IMR-90 (cell line): ENCODE data around the gene SARS1. TPM values are rescaled to one million over a fixed set of nuclear protein-coding genes. Genes with fewer than 3 reads are reported as not detected.
A peak's percentile ranks its signal among the peaks of the same experiment; 100 is the strongest.

Experiments
- ATAC-seq: fragments of 200-7000 bp; cut with Tn5 transposase; 2 replicates; pipeline ENCODE4 v1.9.1; 2020; ENCODE audit warnings: low read depth, mild to moderate bottlenecking, moderate library complexity
- BruUV-seq: library from RNA; stranded (reverse); fragments of 400-500 nt; replicated peaks from 2 replicates; lab custom pipeline; 2021; lab: Mats Ljungman, UMichigan
- CTCF ChIA-PET: fragments of 300-600 bp; formaldehyde crosslinking; extraction: SDS; loops from one replicate; lab custom pipeline; 2021; ENCODE audit warnings: antibody characterized with exemption; lab: Yijun Ruan, JAX
- POLR2A ChIA-PET: fragments of 300-600 bp; sonication (Branson Sonifier 250); formaldehyde crosslinking; loops from one replicate; lab custom pipeline; 2022; ENCODE audit warnings: antibody characterized with exemption; ENCODE audit not compliant: unreplicated experiment; lab: Charles Lee
- DNase-seq: peaks from one replicate; pipeline ENCODE4 v3.0.0; 2013
- H2AFZ ChIP-seq: replicated peaks from 2 replicates; pipeline ENCODE3; 2013; ENCODE audit warnings: low read length, mild to moderate bottlenecking; ENCODE audit not compliant: poor library complexity
- H2AK5ac ChIP-seq: 2 replicates; pipeline ENCODE4 v1.6.1; 2013; ENCODE audit warnings: low read depth, low read length, inconsistent platforms
- H2AK9ac ChIP-seq: replicated peaks from 2 replicates; pipeline ENCODE3; 2013; ENCODE audit warnings: mild to moderate bottlenecking, low read depth, low read length, moderate library complexity; ENCODE audit not compliant: poor library complexity
- H2BK120ac ChIP-seq: 2 replicates; pipeline ENCODE4 v1.6.1; 2013; ENCODE audit warnings: low read depth, low read length, inconsistent platforms
- H2BK15ac ChIP-seq: 3 replicates; pipeline ENCODE4 v1.6.1; 2013; ENCODE audit warnings: low read depth, low read length, inconsistent platforms
- H2BK20ac ChIP-seq: 2 replicates; pipeline ENCODE4 v1.6.1; 2013; ENCODE audit warnings: low read depth, mild to moderate bottlenecking, inconsistent platforms, low read length, moderate library complexity
- H2BK5ac ChIP-seq: 2 replicates; pipeline ENCODE4 v1.6.1; 2013; ENCODE audit warnings: mild to moderate bottlenecking, low read depth, low read length, inconsistent platforms; ENCODE audit not compliant: poor library complexity, severe bottlenecking
- H3K14ac ChIP-seq: replicated peaks from 2 replicates; pipeline ENCODE4 v1.6.1; 2013; ENCODE audit warnings: low read depth, low read length, inconsistent platforms
- H3K18ac ChIP-seq: 2 replicates; pipeline ENCODE4 v1.6.1; 2013; ENCODE audit warnings: low read depth, low read length, control low read depth
- H3K23ac ChIP-seq: 2 replicates; pipeline ENCODE4 v1.6.1; 2013; ENCODE audit warnings: low read depth, low read length, inconsistent platforms
- H3K27ac ChIP-seq: 2 replicates; pipeline ENCODE4 v1.5.1; 2013; ENCODE audit warnings: mild to moderate bottlenecking, control low read depth, low read length; ENCODE audit not compliant: insufficient read depth
- H3K27me3 ChIP-seq: 2 replicates; pipeline ENCODE4 v1.6.1; 2013; ENCODE audit warnings: low read length; ENCODE audit not compliant: control insufficient read depth, insufficient read depth
- H3K36me3 ChIP-seq: 2 replicates; pipeline ENCODE4 v1.6.1; 2013; ENCODE audit warnings: low read length, mixed read lengths; ENCODE audit not compliant: control insufficient read depth, insufficient read depth
- H3K4ac ChIP-seq: 2 replicates; pipeline ENCODE4 v1.6.1; 2013; ENCODE audit warnings: low read depth, low read length, inconsistent platforms
- H3K4me1 ChIP-seq: 2 replicates; pipeline ENCODE4 v1.6.1; 2013; ENCODE audit warnings: low read length, mixed read lengths; ENCODE audit not compliant: control insufficient read depth, insufficient read depth
- H3K4me2 ChIP-seq: 2 replicates; pipeline ENCODE4 v1.6.1; 2013; ENCODE audit warnings: low read depth, mild to moderate bottlenecking, control low read depth, low read length, moderate library complexity
- H3K4me3 ChIP-seq: 2 replicates; pipeline ENCODE4 v1.5.1; 2013; ENCODE audit warnings: low read depth, mild to moderate bottlenecking, control low read depth, low read length, moderate library complexity; ENCODE audit not compliant: insufficient read depth
- H3K56ac ChIP-seq: 2 replicates; pipeline ENCODE4 v1.6.1; 2013; ENCODE audit warnings: low read length, inconsistent platforms; ENCODE audit not compliant: insufficient read depth; ENCODE audit errors: extremely low read depth
- H3K79me1 ChIP-seq, 2 experiments: 2 replicates each; pipeline ENCODE4 v1.6.1; 2013; ENCODE audit warnings: low read length in 2 of 2, inconsistent platforms in 1 of 2, low read depth in 1 of 2
- H3K9ac ChIP-seq: 2 replicates; pipeline ENCODE4 v1.6.1; 2013; ENCODE audit warnings: low read depth, low read length, control low read depth
- H3K9me1 ChIP-seq: 2 replicates; pipeline ENCODE4 v1.6.1; 2013; ENCODE audit warnings: low read length, inconsistent platforms; ENCODE audit not compliant: insufficient read depth
- H3K9me3 ChIP-seq: 2 replicates; pipeline ENCODE4 v1.6.1; 2013; ENCODE audit warnings: low read length; ENCODE audit not compliant: control insufficient read depth, insufficient read depth
- H4K20me1 ChIP-seq: 2 replicates; pipeline ENCODE4 v1.6.1; 2013; ENCODE audit warnings: low read length, inconsistent platforms; ENCODE audit not compliant: insufficient read depth
- H4K5ac ChIP-seq: 2 replicates; pipeline ENCODE4 v1.6.1; 2013; ENCODE audit warnings: mild to moderate bottlenecking, low read depth, low read length, control low read depth
- H4K8ac ChIP-seq, 2 experiments: 2 replicates each; pipeline ENCODE4 v1.6.1; 2013; ENCODE audit warnings: low read depth in 2 of 2, low read length in 2 of 2, control low read depth in 1 of 2, inconsistent platforms in 1 of 2
- H4K91ac ChIP-seq: 2 replicates; pipeline ENCODE4 v1.6.1; 2013; ENCODE audit warnings: low read depth, low read length, inconsistent platforms; ENCODE audit not compliant: insufficient read depth
- BHLHE40 ChIP-seq: fragments of 150-350 bp; IDR thresholded peaks from 2 replicates; pipeline ENCODE4 v1.6.1; 2016; ENCODE audit warnings: mild to moderate bottlenecking, low read depth, low read length
- CEBPB ChIP-seq: IDR thresholded peaks from 2 replicates; pipeline ENCODE4 v1.6.1; 2012; ENCODE audit warnings: low read depth, low read length, improper control_type of control experiment
- FOS ChIP-seq: fragments of 150-350 bp; IDR thresholded peaks from 2 replicates; pipeline ENCODE4 v1.6.1; 2016; ENCODE audit warnings: low read depth, low read length
- MAFK ChIP-seq: IDR thresholded peaks from 2 replicates; pipeline ENCODE4 v1.6.1; 2012; ENCODE audit warnings: low read depth, low read length, improper control_type of control experiment
- MXI1 ChIP-seq: IDR thresholded peaks from 2 replicates; pipeline ENCODE4 v1.6.1; 2012; ENCODE audit warnings: low read depth, mild to moderate bottlenecking, low read length, moderate library complexity, borderline replicate concordance
- NFE2L2 ChIP-seq: fragments of 150-350 bp; IDR thresholded peaks from 2 replicates; pipeline ENCODE4 v1.6.1; 2016; ENCODE audit warnings: low read depth, mild to moderate bottlenecking, low read length
- POLR2A ChIP-seq: IDR thresholded peaks from 2 replicates; pipeline ENCODE4 v1.6.1; 2012; ENCODE audit warnings: mild to moderate bottlenecking, low read depth, low read length
- RAD21 ChIP-seq: IDR thresholded peaks from 2 replicates; pipeline ENCODE4 v1.6.1; 2012; ENCODE audit warnings: low read length, improper control_type of control experiment
- RFX5 ChIP-seq: IDR thresholded peaks from 2 replicates; pipeline ENCODE4 v1.8.0; 2012; ENCODE audit warnings: low read depth, mild to moderate bottlenecking, low read length, moderate library complexity
- WGBS, 2 experiments: methylation state at CpG; one replicate each; pipeline versions ENCODE4 v1.1.5 to v1.1.7; 2013; ENCODE audit warnings: missing lambda C conversion rate in 2 of 2; ENCODE audit not compliant: insufficient read length in 1 of 2; ENCODE audit errors: extremely low coverage in 2 of 2; 5-methylcytosine and 5-hydroxymethylcytosine counted together
- dilution Hi-C: fragments of 300-500 bp; cut with HindIII; formaldehyde crosslinking; loops from one replicate; pipeline ENCODE4 v1.14.3; 2018; ENCODE audit warnings: low sequenced_read_pairs; ENCODE audit not compliant: unreplicated experiment
- in situ Hi-C: fragments of 300-500 bp; cut with MboI; formaldehyde crosslinking; loops from 3 replicates; pipeline ENCODE4 v1.14.3; 2019; ENCODE audit warnings: low sequenced_read_pairs, inconsistent platforms, mixed read lengths
- intact Hi-C: fragments of 100-400 bp; cut with micrococcal nuclease; formaldehyde crosslinking; loops from 2 replicates; pipeline ENCODE4 v1.10.0; 2022
- polyA plus RNA-seq, 3 experiments: library from polyadenylated mRNA; depleted of rRNA; stranded (reverse); fragments of >200 nt; gene quantifications; 2 replicates each; pipeline ENCODE4 v1.2.3, GENCODE V29; 2012; ENCODE audit warnings: low replicate concordance in 1 of 3
- total RNA-seq: library from RNA; depleted of rRNA; stranded (reverse); fragments of >200 nt; gene quantifications from 2 replicates; pipeline ENCODE4 v1.2.3, GENCODE V29; 2012
- TF ChIP-seq, protein P1 (sequence below): conservative IDR thresholded peaks from 2 replicates; pipeline ENCODE4 v1.5.1; 2012; ENCODE audit warnings: mild to moderate bottlenecking, low read depth, low read length, improper control_type of control experiment
- TF ChIP-seq, protein P2 (sequence below): fragments of 150-350 bp; IDR thresholded peaks from 2 replicates; pipeline ENCODE4 v1.6.1; 2017; ENCODE audit warnings: mild to moderate bottlenecking, antibody characterized with exemption, low read length, low read depth

SARS1 gene
- total and polyA plus RNA-seq, 2 of the 4 experiments (the other 2 are of a cell fraction), result 231 to 348 TPM

DNA sequence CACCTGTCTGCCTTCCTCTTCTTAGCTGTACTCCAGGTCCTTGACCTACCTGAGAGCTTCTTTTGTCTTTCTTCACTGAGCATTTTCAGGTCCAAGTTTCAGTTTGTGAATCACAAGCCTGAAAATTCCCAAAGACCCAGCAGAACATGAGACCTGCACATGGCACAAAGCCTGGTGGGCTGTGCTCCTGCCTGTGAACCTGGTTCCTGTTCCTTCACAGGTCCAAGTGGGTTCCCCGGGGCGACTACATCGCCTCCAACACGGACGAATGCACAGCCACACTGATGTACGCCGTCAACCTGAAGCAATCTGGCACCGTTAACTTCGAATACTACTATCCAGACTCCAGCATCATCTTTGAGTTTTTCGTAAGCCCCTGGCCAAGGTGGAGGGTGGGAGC, 42.1 kb upstream of the SARS1 start:
- no peak overlapping the region for H3K56ac ChIP-seq
- no peak overlapping the region for H3K4ac ChIP-seq
- H3K27me3 ChIP-seq, result no peaks in the 10 kb centered on the region
- ChIA-PET POLR2A (no interaction called here), CTCF (interaction anchor here (0.8 kb wide), 1 partner anchor 9 kb away, joined by 3 read pairs; no protein-coding TSS in a partner anchor)
- H3K9me3 ChIP-seq, result no peaks in the 10 kb centered on the region
- H4K5ac ChIP-seq, result no peak overlapping the region
- no peak overlapping the region for H2BK5ac ChIP-seq
- WGBS, 2 experiments, result no CpG with 5 or more reads among the region's 10 CpGs
- H3K79me1 ChIP-seq, result no peaks in the 10 kb centered on the region
- dilution Hi-C loops (no loop called here), intact Hi-C loops (no loop called here), in situ Hi-C loops (no loop called here)
- no peak overlapping the region for H3K27ac ChIP-seq
- no peaks in the 10 kb centered on the region for H4K20me1 ChIP-seq
- H4K8ac ChIP-seq, result no peak overlapping the region
- no TSS peak for BruUV-seq
- H3K9me1 ChIP-seq, result 0 out of 2 replicates have a peak, but pooled peaks cover 4% of the 10 kb centered on the region
- 0 out of 2 replicates have a peak overlapping the region, but pooled peaks have one; percentile 30 for H2BK20ac ChIP-seq
- TF ChIP-seq CEBPB, result no peak
- TF ChIP-seq FOS, result no peak
- TF ChIP-seq NFE2L2, result no peak
- no peak for TF ChIP-seq BHLHE40
- TF ChIP-seq POLR2A, result no peak
- TF ChIP-seq MXI1, result no peak
- TF ChIP-seq, protein P1, sequence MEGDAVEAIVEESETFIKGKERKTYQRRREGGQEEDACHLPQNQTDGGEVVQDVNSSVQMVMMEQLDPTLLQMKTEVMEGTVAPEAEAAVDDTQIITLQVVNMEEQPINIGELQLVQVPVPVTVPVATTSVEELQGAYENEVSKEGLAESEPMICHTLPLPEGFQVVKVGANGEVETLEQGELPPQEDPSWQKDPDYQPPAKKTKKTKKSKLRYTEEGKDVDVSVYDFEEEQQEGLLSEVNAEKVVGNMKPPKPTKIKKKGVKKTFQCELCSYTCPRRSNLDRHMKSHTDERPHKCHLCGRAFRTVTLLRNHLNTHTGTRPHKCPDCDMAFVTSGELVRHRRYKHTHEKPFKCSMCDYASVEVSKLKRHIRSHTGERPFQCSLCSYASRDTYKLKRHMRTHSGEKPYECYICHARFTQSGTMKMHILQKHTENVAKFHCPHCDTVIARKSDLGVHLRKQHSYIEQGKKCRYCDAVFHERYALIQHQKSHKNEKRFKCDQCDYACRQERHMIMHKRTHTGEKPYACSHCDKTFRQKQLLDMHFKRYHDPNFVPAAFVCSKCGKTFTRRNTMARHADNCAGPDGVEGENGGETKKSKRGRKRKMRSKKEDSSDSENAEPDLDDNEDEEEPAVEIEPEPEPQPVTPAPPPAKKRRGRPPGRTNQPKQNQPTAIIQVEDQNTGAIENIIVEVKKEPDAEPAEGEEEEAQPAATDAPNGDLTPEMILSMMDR, result no peak
- TF ChIP-seq RAD21, result no peak
- TF ChIP-seq RFX5, result no peak
- no peak for TF ChIP-seq MAFK
- TF ChIP-seq, protein P2, sequence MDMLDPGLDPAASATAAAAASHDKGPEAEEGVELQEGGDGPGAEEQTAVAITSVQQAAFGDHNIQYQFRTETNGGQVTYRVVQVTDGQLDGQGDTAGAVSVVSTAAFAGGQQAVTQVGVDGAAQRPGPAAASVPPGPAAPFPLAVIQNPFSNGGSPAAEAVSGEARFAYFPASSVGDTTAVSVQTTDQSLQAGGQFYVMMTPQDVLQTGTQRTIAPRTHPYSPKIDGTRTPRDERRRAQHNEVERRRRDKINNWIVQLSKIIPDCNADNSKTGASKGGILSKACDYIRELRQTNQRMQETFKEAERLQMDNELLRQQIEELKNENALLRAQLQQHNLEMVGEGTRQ, result no peak
- no peak for DNase-seq
- no peak overlapping the region for H2BK120ac ChIP-seq
- H3K18ac ChIP-seq, result no peak overlapping the region
- no peak overlapping the region for H2AK9ac ChIP-seq
- no peak overlapping the region for H3K14ac ChIP-seq
- H2AFZ ChIP-seq, result peak overlapping the region; percentile 68
- H3K4me2 ChIP-seq, result no peak overlapping the region
- no peaks in the 10 kb centered on the region for H3K36me3 ChIP-seq
- H4K91ac ChIP-seq, result no peak overlapping the region
- H3K4me1 ChIP-seq, result no peaks in the 10 kb centered on the region; the same call in 1 of the 2 replicates
- H3K9ac ChIP-seq, result no peak overlapping the region
- no peak overlapping the region for H2AK5ac ChIP-seq
- no peak for ATAC-seq
- H3K4me3 ChIP-seq, result no peak overlapping the region
- H3K23ac ChIP-seq, result no peak overlapping the region
- H2BK15ac ChIP-seq, result no peak overlapping the region
